ENCODE measurements around the gene ABHD2.

DNA sequence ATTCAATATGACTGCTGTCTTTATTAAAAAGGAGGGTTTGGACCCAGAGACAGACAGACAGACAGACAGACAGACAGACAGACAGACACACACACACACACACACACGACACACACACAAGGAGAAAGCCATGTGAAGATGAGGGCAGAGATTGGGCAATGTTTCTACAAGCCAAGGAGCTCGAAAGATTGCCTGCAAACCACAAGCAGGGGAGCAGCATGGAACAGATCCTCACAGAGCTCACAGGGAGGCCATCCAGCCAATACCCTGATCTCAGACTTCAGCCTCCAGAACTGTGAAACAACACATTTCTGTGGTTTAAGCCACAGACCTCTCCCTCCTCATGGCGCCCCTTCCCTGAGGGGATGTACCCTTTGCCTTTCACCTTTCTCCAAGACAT lies 35.8 kb upstream of the ABHD2 start:
- TF ChIP-seq, protein P1, sequence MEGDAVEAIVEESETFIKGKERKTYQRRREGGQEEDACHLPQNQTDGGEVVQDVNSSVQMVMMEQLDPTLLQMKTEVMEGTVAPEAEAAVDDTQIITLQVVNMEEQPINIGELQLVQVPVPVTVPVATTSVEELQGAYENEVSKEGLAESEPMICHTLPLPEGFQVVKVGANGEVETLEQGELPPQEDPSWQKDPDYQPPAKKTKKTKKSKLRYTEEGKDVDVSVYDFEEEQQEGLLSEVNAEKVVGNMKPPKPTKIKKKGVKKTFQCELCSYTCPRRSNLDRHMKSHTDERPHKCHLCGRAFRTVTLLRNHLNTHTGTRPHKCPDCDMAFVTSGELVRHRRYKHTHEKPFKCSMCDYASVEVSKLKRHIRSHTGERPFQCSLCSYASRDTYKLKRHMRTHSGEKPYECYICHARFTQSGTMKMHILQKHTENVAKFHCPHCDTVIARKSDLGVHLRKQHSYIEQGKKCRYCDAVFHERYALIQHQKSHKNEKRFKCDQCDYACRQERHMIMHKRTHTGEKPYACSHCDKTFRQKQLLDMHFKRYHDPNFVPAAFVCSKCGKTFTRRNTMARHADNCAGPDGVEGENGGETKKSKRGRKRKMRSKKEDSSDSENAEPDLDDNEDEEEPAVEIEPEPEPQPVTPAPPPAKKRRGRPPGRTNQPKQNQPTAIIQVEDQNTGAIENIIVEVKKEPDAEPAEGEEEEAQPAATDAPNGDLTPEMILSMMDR (IDR thresholded peaks at IDR 0.05): no peak
- no peak for TF ChIP-seq POLR2AphosphoS5 (IDR thresholded peaks at IDR 0.05)

Measured in upper lobe of left lung (tissue), 4 donors.